Measurements from ENCODE around the gene ELMOD3.
"Not testable (repeated sequence)": the region's sequence is repeated elsewhere in the genome, so short reads cannot be mapped to it uniquely, and the experiment has no call there.

Gene ELMOD3

DNA sequence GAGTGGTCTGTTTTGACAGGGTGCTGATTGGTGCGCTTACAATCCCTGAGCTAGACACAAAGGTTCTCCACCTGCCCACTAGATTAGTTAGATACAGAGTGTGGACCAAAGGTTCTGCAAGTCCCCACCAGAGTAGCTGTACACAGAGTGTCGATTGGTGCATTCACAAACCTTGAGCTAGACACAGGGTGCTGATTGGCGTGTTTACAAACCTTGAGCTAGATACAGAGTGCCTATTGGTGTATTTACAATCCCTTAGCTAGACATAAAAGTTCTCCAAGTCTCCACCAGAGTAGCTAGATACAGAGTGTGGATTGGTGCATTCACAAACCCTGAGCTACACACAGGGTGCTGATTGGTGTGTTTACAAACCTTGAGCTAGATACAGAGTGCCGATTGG, 20.7 kb upstream of the ELMOD3 start:
- H3K9ac ChIP-seq (ENCODE audit: low read length); H3K4me3 ChIP-seq (ENCODE audit: low read length); H3K4me1 ChIP-seq (ENCODE audit: control insufficient read depth, low read depth, low read length); H3K36me3 ChIP-seq (ENCODE audit: control insufficient read depth, low read depth, low read length); H3K27me3 ChIP-seq (ENCODE audit: control insufficient read depth, insufficient read depth, low read length); H3K27ac ChIP-seq (ENCODE audit: low read length); H3K9me3 ChIP-seq (ENCODE audit: control insufficient read depth, low read depth, low read length): not testable (repeated sequence)

DNA sequence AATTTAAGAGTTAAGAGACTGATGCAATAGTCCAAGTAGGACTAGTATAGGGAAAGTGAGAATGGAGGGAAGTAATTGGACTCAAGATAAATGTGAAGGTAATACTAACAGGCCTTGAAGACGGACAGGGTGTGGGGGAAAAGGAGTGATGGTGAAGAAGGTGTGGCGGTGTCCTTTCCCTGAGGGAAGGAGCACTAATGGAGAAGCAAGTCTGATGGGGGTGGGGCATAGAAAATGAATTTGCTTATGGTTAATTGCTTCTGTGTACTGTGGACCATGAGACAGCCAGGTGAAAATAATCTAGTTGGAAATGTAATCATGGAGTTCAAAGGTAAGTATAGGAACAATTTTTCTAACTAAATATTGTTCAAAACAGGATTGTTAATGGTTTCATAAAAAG, 19.6 kb upstream of the ELMOD3 start:
- H3K4me3 ChIP-seq (ENCODE audit: low read length) = no peak overlapping the region
- no peaks in the 10 kb centered on the region for H3K36me3 ChIP-seq (ENCODE audit: control insufficient read depth, low read depth, low read length)
- no peaks in the 10 kb centered on the region for H3K27me3 ChIP-seq (ENCODE audit: control insufficient read depth, insufficient read depth, low read length)
- H3K4me1 ChIP-seq (ENCODE audit: control insufficient read depth, low read depth, low read length) = no peaks in the 10 kb centered on the region
- no peak overlapping the region for H3K27ac ChIP-seq (ENCODE audit: low read length)
- H3K9ac ChIP-seq (ENCODE audit: low read length) = no peak overlapping the region
- H3K9me3 ChIP-seq (ENCODE audit: control insufficient read depth, low read depth, low read length) = no peaks in the 10 kb centered on the region

DNA sequence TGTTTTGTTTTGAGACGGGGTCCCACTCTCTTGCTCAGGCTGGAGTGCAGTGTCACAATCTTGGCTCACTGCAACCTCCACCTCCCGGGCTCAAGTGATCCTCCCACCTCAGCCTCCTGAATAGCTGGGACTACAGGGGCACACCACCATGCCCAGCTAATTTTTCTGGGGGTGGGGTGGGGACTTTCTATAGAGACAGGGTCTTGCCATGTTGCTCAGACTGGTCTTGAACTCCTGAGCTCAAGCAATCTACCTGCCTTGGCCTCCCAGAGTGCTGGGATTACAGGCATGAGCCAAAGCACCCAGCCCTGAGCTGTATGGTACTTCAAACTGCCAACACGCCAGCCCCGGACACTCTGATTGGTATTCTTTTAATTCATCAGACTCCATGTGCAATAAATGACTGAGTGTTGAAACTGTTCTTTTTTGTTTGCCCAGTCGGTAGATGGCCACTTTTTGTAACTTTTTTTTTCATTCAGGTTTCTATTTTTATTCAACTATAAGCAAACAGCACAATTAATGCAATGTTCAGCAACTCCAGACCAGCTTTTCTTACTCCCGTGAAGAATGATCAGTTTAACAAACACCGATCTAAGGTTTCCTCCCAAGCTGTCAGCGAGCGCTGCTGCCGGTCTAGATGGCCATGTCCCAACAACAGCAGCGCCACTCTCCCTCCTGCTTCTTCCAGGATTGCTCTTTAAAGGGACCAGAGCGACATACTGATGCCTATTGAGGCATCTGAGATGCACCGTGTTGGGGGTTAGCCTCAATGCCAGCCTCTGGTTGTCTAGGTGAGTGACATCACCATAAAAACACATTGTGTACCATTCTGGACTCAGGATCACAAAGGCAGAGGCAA, 14.3 kb upstream of the ELMOD3 start:
- no peaks in the 10 kb centered on the region for H3K4me1 ChIP-seq (ENCODE audit: control insufficient read depth, low read depth, low read length)
- no peaks in the 10 kb centered on the region for H3K9me3 ChIP-seq (ENCODE audit: control insufficient read depth, low read depth, low read length)
- no peaks in the 10 kb centered on the region for H3K36me3 ChIP-seq (ENCODE audit: control insufficient read depth, low read depth, low read length)
- H3K4me3 ChIP-seq (ENCODE audit: low read length) = no peak overlapping the region
- H3K27ac ChIP-seq (ENCODE audit: low read length) = no peak overlapping the region
- H3K9ac ChIP-seq (ENCODE audit: low read length) = no peak overlapping the region
- no peaks in the 10 kb centered on the region for H3K27me3 ChIP-seq (ENCODE audit: control insufficient read depth, insufficient read depth, low read length)

- no peaks in the 10 kb centered on the region for H3K27me3 ChIP-seq (ENCODE audit: control insufficient read depth, insufficient read depth, low read length)
- H3K4me3 ChIP-seq (ENCODE audit: low read length) = no peak overlapping the region
- no peak overlapping the region for H3K9ac ChIP-seq (ENCODE audit: low read length)
- no peaks in the 10 kb centered on the region for H3K4me1 ChIP-seq (ENCODE audit: control insufficient read depth, low read depth, low read length)
- H3K36me3 ChIP-seq (ENCODE audit: control insufficient read depth, low read depth, low read length) = peaks cover 6% of the 10 kb centered on the region
- no peaks in the 10 kb centered on the region for H3K9me3 ChIP-seq (ENCODE audit: control insufficient read depth, low read depth, low read length)
- no peak overlapping the region for H3K27ac ChIP-seq (ENCODE audit: low read length)
Measured at GRCh38 chr2:85341269-85342029, 13.1 kb upstream of the ELMOD3 start.

DNA sequence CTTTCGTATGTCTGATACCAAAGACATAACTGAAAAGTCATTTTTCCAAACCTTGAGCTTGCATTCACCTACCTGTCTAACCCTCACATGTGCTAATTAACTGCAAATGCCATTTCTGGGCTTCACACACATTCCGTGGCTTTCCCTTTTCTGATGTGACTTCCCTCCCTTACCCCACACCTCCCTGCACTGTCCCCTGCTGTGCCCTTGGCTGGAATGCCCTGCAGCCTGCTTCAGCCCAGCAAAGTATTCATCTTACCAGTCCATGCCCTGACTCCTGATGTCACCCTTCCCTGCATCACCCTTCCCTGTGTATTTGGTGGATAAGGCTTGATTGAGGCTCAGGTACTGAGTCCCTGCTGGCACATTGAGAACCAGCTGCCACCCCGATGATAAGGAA, 12.4 kb upstream of the ELMOD3 start:
- Histone ChIP-seq H3K9ac (ENCODE audit: low read length) (no peak overlapping the region), H3K4me1 (ENCODE audit: control insufficient read depth, low read depth, low read length) (no peaks in the 10 kb centered on the region), H3K27ac (ENCODE audit: low read length) (no peak overlapping the region), H3K4me3 (ENCODE audit: low read length) (no peak overlapping the region), H3K27me3 (ENCODE audit: control insufficient read depth, insufficient read depth, low read length) (no peaks in the 10 kb centered on the region), H3K36me3 (ENCODE audit: control insufficient read depth, low read depth, low read length) (peaks cover 6% of the 10 kb centered on the region), H3K9me3 (ENCODE audit: control insufficient read depth, low read depth, low read length) (no peaks in the 10 kb centered on the region)

GRCh38 chr2:85343207-85343895, 11.2 kb upstream of the ELMOD3 start:
- not testable (repeated sequence) for H3K27ac ChIP-seq (ENCODE audit: low read length); H3K9me3 ChIP-seq (ENCODE audit: control insufficient read depth, low read depth, low read length); H3K9ac ChIP-seq (ENCODE audit: low read length); H3K27me3 ChIP-seq (ENCODE audit: control insufficient read depth, insufficient read depth, low read length); H3K4me3 ChIP-seq (ENCODE audit: low read length); H3K4me1 ChIP-seq (ENCODE audit: control insufficient read depth, low read depth, low read length); H3K36me3 ChIP-seq (ENCODE audit: control insufficient read depth, low read depth, low read length)

DNA sequence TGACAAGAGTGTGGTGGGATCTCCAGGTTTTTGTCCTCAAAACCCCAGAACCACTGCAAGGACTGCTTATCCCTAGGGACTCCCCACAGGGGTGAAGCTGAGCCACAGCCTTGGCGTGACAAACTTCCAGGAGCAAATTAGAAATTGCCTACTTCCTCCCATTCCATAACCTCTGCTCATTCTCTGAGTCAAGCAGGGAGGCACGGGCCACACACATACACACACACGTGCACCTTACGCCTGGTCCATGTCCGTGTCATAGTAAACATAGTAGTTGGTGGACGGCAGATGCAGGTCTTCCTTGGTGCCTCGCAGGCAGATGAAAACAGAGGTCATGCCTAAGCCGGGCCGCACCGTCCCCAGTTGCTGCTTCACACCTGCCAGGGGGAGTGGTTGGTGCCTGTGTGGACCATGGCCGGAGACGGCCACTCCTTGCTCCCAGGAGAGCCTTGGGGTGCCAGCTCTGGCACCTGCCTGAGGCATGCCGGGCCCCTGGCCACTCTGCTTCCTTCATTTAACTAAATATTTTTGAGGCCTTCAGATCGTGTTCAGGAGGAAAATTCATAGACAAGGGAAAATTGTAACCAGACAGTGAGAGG, 10.1 kb upstream of the ELMOD3 start:
- H3K4me3 ChIP-seq (ENCODE audit: low read length) = no peak overlapping the region
- no peaks in the 10 kb centered on the region for H3K4me1 ChIP-seq (ENCODE audit: control insufficient read depth, low read depth, low read length)
- no peaks in the 10 kb centered on the region for H3K27me3 ChIP-seq (ENCODE audit: control insufficient read depth, insufficient read depth, low read length)
- no peak overlapping the region for H3K9ac ChIP-seq (ENCODE audit: low read length)
- H3K27ac ChIP-seq (ENCODE audit: low read length) = no peak overlapping the region
- no peaks in the 10 kb centered on the region for H3K9me3 ChIP-seq (ENCODE audit: control insufficient read depth, low read depth, low read length)
- H3K36me3 ChIP-seq (ENCODE audit: control insufficient read depth, low read depth, low read length) = peaks cover 10% of the 10 kb centered on the region

DNA sequence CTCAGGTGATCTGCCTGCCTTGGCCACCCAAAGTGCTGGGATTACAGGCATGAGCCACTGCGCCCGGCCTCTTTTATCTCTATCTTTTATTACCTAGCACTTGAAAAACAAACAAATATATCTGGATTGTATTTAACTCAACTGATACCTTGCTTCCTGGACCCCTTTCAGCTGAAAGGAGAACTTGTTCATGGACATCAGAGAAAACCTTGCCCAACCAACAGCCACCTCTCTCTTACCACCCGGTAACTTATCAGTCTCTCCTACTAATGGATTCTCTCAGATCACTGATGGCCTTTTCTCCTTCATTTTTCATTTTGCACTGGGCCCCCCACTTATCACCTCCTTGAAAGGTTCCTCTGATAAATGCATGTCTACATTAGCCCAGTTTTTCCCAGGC, 7.0 kb upstream of the ELMOD3 start:
- peaks cover 13% of the 10 kb centered on the region for H3K36me3 ChIP-seq (ENCODE audit: control insufficient read depth, low read depth, low read length)
- no peaks in the 10 kb centered on the region for H3K9me3 ChIP-seq (ENCODE audit: control insufficient read depth, low read depth, low read length)
- H3K27me3 ChIP-seq (ENCODE audit: control insufficient read depth, insufficient read depth, low read length) = no peaks in the 10 kb centered on the region
- no peak overlapping the region for H3K4me3 ChIP-seq (ENCODE audit: low read length)
- no peak overlapping the region for H3K27ac ChIP-seq (ENCODE audit: low read length)
- H3K4me1 ChIP-seq (ENCODE audit: control insufficient read depth, low read depth, low read length) = no peaks in the 10 kb centered on the region
- no peak overlapping the region for H3K9ac ChIP-seq (ENCODE audit: low read length)

DNA sequence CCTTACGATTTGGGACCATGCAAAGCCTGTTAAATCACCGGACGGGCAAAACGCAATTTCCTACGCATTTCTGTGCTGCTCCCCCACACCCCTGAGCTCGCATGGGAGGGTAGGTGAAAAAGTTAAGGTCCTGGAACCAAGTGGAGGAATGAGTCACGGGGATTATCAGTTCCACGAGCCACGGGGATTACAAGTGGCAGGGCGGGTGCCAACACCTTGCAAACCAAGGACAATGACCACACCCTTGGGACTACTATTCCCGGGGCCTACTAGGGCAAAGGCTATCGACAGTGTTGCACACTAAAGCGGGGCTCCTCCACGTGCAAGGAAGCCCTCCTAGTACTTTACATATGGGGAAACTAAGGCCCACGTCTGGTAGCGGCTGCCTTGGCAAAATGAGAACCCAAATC, 688 bp upstream of the ELMOD3 start:
- Histone ChIP-seq H3K4me3 (ENCODE audit: low read length) (peak overlapping the region; percentile 97), H3K27ac (ENCODE audit: low read length) (no peak overlapping the region), H3K4me1 (ENCODE audit: control insufficient read depth, low read depth, low read length) (peaks cover 4% of the 10 kb centered on the region), H3K36me3 (ENCODE audit: control insufficient read depth, low read depth, low read length) (peaks cover 14% of the 10 kb centered on the region), H3K9me3 (ENCODE audit: control insufficient read depth, low read depth, low read length) (no peaks in the 10 kb centered on the region), H3K27me3 (ENCODE audit: control insufficient read depth, insufficient read depth, low read length) (no peaks in the 10 kb centered on the region), H3K9ac (ENCODE audit: low read length) (no peak overlapping the region)

DNA sequence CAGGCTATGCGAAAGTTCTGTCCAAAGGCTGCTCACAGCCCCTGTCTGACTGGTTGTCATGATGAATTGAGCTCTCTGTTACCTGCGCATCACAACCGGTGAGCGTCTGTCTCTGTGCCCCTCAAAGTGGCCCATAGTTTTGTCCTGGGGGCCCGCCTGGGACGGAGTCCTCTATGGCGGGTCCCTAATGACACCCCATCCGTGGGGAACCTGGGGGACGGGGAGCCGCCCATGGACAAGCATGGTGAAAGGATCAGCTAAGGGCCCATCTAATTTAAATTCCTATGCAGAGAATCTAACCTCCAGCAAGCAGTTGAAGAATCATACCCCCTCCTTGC, 473 bp downstream of the ELMOD3 start:
- Histone ChIP-seq H3K36me3 (ENCODE audit: control insufficient read depth, low read depth, low read length) (peaks cover 7% of the 10 kb centered on the region), H3K27ac (ENCODE audit: low read length) (no peak overlapping the region), H3K9ac (ENCODE audit: low read length) (peak overlapping the region; percentile 65), H3K27me3 (ENCODE audit: control insufficient read depth, insufficient read depth, low read length) (no peaks in the 10 kb centered on the region), H3K9me3 (ENCODE audit: control insufficient read depth, low read depth, low read length) (no peaks in the 10 kb centered on the region), H3K4me1 (ENCODE audit: control insufficient read depth, low read depth, low read length) (peaks cover 4% of the 10 kb centered on the region), H3K4me3 (ENCODE audit: low read length) (peak overlapping the region; percentile 97)

- H3K4me3 ChIP-seq (ENCODE audit: low read length) = peak overlapping the region; percentile 97
- H3K27me3 ChIP-seq (ENCODE audit: control insufficient read depth, insufficient read depth, low read length) = no peaks in the 10 kb centered on the region
- no peaks in the 10 kb centered on the region for H3K9me3 ChIP-seq (ENCODE audit: control insufficient read depth, low read depth, low read length)
- H3K9ac ChIP-seq (ENCODE audit: low read length) = no peak overlapping the region
- peaks cover 4% of the 10 kb centered on the region for H3K4me1 ChIP-seq (ENCODE audit: control insufficient read depth, low read depth, low read length)
- peaks cover 7% of the 10 kb centered on the region for H3K36me3 ChIP-seq (ENCODE audit: control insufficient read depth, low read depth, low read length)
- H3K27ac ChIP-seq (ENCODE audit: low read length) = no peak overlapping the region
Measured at GRCh38 chr2:85355521-85355920, 952 bp downstream of the ELMOD3 start.
